B cell (primary cell): ENCODE results near the gene AQP6. TPM values are rescaled to one million over a fixed set of nuclear protein-coding genes. Genes with fewer than 3 reads are reported as not detected.

Experiments used
- ATAC-seq: fragments of 200-7000 bp; cut with Tn5 transposase; one replicate; pipeline ENCODE4 v1.10.0; 2021; ENCODE audit warnings: low read depth, mild to moderate bottlenecking, moderate number of reproducible peaks, moderate library complexity
- CTCF ChIA-PET: fragments of 350-600 bp; sonication (Branson Sonifier 250); formaldehyde crosslinking; loops from one replicate; lab custom pipeline; 2021; ENCODE audit warnings: antibody characterized with exemption, inconsistent platforms; lab: Charles Lee
- POLR2A ChIA-PET: fragments of 350-600 bp; sonication (Branson Sonifier 250); formaldehyde crosslinking; loops from one replicate; lab custom pipeline; 2021; ENCODE audit warnings: antibody characterized with exemption; lab: Charles Lee
- DNase-seq: peaks from one replicate; pipeline ENCODE4 v3.0.0; 2013
- H2AFZ ChIP-seq: 2 replicates; pipeline ENCODE4 v1.6.1; 2012; ENCODE audit warnings: mild to moderate bottlenecking, low read depth, low read length; ENCODE audit not compliant: insufficient read depth, poor library complexity, severe bottlenecking
- H3K27ac ChIP-seq, 2 donors: 1 replicate in 1 of 2; 2 replicates in 1 of 2; pipeline ENCODE4 v1.5.1; 2012 to 2013; ENCODE audit warnings: low read length in 2 of 2, mild to moderate bottlenecking in 2 of 2, moderate library complexity in 1 of 2
- H3K27me3 ChIP-seq, 4 experiments: fragments of 200-600 bp in 1 of 4; sonication (generic) in 1 of 4; replicated peaks in 1 of 4; 1 replicate in 2 of 4; 2 replicates in 2 of 4; pipeline versions ENCODE4 v1.6.1 to v1.7.0; 2013 to 2016; ENCODE audit warnings: low read length in 3 of 4, mild to moderate bottlenecking in 2 of 4, mixed read lengths in 1 of 4, moderate library complexity in 1 of 4; ENCODE audit not compliant: insufficient read depth in 4 of 4, control insufficient read depth in 3 of 4; ENCODE audit errors: control extremely low read depth in 1 of 4
- H3K36me3 ChIP-seq, 2 experiments: replicated peaks in 1 of 2; 1 replicate in 1 of 2; 2 replicates in 1 of 2; pipeline versions ENCODE4 v1.6.1 to v1.7.1; 2013; ENCODE audit warnings: low read length in 1 of 2; ENCODE audit not compliant: insufficient read depth in 2 of 2, control insufficient read depth in 1 of 2; ENCODE audit errors: control extremely low read depth in 1 of 2, extremely low read depth in 1 of 2
- H3K4me1 ChIP-seq, 2 donors: fragments of 200-600 bp in 1 of 2; sonication (generic) in 1 of 2; 1 replicate in 1 of 2; 2 replicates in 1 of 2; pipeline versions ENCODE4 v1.5.1 to v1.6.1; 2013 to 2017; ENCODE audit warnings: low read length in 2 of 2; ENCODE audit not compliant: control insufficient read depth in 2 of 2, insufficient read depth in 2 of 2
- H3K4me2 ChIP-seq: replicated peaks from 2 replicates; pipeline ENCODE3; 2012; ENCODE audit warnings: mild to moderate bottlenecking, low read depth, low read length; ENCODE audit not compliant: poor library complexity, severe bottlenecking
- H3K4me3 ChIP-seq, 5 experiments: fragments of 200-600 bp in 1 of 5; sonication (generic) in 1 of 5; 1 replicate in 3 of 5; 2 replicates in 2 of 5; pipeline versions ENCODE4 v1.5.1 to v1.7.0; 2011 to 2016; ENCODE audit warnings: low read length in 4 of 5, mild to moderate bottlenecking in 4 of 5, low read depth in 2 of 5, control low read depth in 1 of 5, moderate library complexity in 1 of 5; ENCODE audit not compliant: insufficient read depth in 1 of 5; ENCODE audit errors: control extremely low read depth in 1 of 5, extremely low read depth in 1 of 5
- H3K79me2 ChIP-seq: fragments of 200-600 bp; sonication (generic); one replicate; pipeline ENCODE4 v1.6.0; 2016; ENCODE audit warnings: low read length; ENCODE audit not compliant: control insufficient read depth, insufficient read depth
- H3K9ac ChIP-seq: fragments of 200-600 bp; sonication (generic); 2 replicates; pipeline ENCODE4 v1.6.1; 2017; ENCODE audit warnings: mild to moderate bottlenecking, low read length, moderate library complexity
- H3K9me3 ChIP-seq, 3 donors: one replicate each; pipeline versions ENCODE4 v1.6.1 to v1.7.1; 2013; ENCODE audit warnings: low read length in 2 of 3; ENCODE audit not compliant: control insufficient read depth in 2 of 3, insufficient read depth in 1 of 3; ENCODE audit errors: control extremely low read depth in 1 of 3
- H4K20me1 ChIP-seq: 2 replicates; pipeline ENCODE4 v1.6.0; 2012; ENCODE audit warnings: mild to moderate bottlenecking, low read length; ENCODE audit not compliant: insufficient read depth, control insufficient read depth, poor library complexity, severe bottlenecking
- H3K27ac Mint-ChIP-seq: one replicate; pipeline ENCODE4 v1.8.0; 2021; ENCODE audit warnings: mixed read lengths
- H3K27me3 Mint-ChIP-seq: one replicate; pipeline ENCODE4 v1.8.0; 2021; ENCODE audit warnings: mixed read lengths
- H3K4me1 Mint-ChIP-seq: one replicate; pipeline ENCODE4 v1.8.0; 2021; ENCODE audit warnings: mixed read lengths
- H3K4me3 Mint-ChIP-seq: one replicate; pipeline ENCODE4 v1.8.0; 2021; ENCODE audit warnings: mixed read lengths
- H3K9me3 Mint-ChIP-seq: one replicate; pipeline ENCODE4 v1.8.0; 2022; ENCODE audit warnings: mixed read lengths; ENCODE audit not compliant: insufficient read depth
- CTCF ChIP-seq: fragments of 200-600 bp; IDR thresholded peaks from one replicate; pipeline ENCODE4 v1.8.0; 2022; ENCODE audit warnings: antibody characterized with exemption, mild to moderate bottlenecking
- EZH2 ChIP-seq: IDR thresholded peaks from 2 replicates; pipeline ENCODE4 v1.6.1; 2012; ENCODE audit warnings: borderline replicate concordance, low read depth, mild to moderate bottlenecking, moderate library complexity, low read length; ENCODE audit not compliant: insufficient read depth, poor library complexity, severe bottlenecking
- WGBS: methylation state at CpG from one replicate; pipeline ENCODE4 v1.1.5; 2013; ENCODE audit warnings: missing lambda C conversion rate; ENCODE audit not compliant: insufficient coverage; 5-methylcytosine and 5-hydroxymethylcytosine counted together
- intact Hi-C: fragments of 100-400 bp; cut with micrococcal nuclease; formaldehyde crosslinking; loops from one replicate; pipeline ENCODE4 v1.10.0; 2022
- polyA plus RNA-seq: library from polyadenylated mRNA; depleted of rRNA; stranded (reverse); fragments of >200 nt; gene quantifications from 2 replicates; pipeline ENCODE4 v1.2.3, GENCODE V29; 2012
- total RNA-seq, 2 donors: library from RNA; stranded (reverse); fragments of 120-200 nt in 1 of 2; gene quantifications; 1 replicate in 1 of 2; 2 replicates in 1 of 2; pipeline versions ENCODE4 v1.2.3 to v1.2.4, GENCODE V29; 2013 to 2022

AQP6 gene
- total and polyA plus RNA-seq, 2 donors (not counting 1 experiment from before 2014, with no cell fraction given), result not detected

DNA sequence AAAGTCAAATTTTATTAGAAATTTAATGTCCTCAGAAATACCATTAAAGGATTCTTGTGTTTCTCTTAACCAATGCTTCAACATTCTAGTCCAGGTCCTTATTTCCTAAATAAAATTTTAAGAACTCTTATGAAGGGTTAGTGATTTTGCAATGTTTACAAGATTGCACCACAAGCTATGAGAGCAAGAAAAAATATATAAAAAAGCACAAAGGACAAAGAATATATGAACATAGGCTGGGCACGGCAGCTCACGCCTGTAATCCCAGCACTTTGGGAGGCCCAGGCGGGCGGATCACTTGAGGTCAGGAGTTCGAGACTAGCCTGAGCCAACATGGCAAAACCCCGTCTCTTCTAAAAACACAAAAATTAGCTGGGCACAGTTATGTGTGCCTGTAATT is 44.9 kb downstream of the AQP6 start:
- Mint-ChIP-seq H3K27me3 (no peaks in the 10 kb centered on the region), H3K4me1 (peaks cover 2% of the 10 kb centered on the region), H3K9me3 (no peaks in the 10 kb centered on the region), H3K4me3 (no peak overlapping the region), H3K27ac (no peak overlapping the region)
- Histone ChIP-seq H3K4me2 (no peak overlapping the region), H3K36me3 (no peaks in the 10 kb centered on the region), H4K20me1 (no peaks in the 10 kb centered on the region), H3K9me3 (no peaks in the 10 kb centered on the region), H3K4me3 (no peak overlapping the region), H3K9ac (no peak overlapping the region), H3K27ac (no peak overlapping the region), H2AFZ (no peak overlapping the region), H3K79me2 (peaks cover 59% of the 10 kb centered on the region), H3K27me3 (no peaks in the 10 kb centered on the region), H3K4me1 (no peaks in the 10 kb centered on the region)
- no peak for ATAC-seq
- POLR2A ChIA-PET, result no interaction called here
- intact Hi-C loops, result no loop called here
- WGBS, result 80% methylated on average over 1 of the region's 6 CpGs
- TF ChIP-seq EZH2 (no peak), CTCF (no peak)
- CTCF ChIA-PET, result interaction anchor here (2.3 kb wide), 1 partner anchor 8 kb away, joined by 5 read pairs; no protein-coding TSS in a partner anchor
- no peak for DNase-seq

DNA sequence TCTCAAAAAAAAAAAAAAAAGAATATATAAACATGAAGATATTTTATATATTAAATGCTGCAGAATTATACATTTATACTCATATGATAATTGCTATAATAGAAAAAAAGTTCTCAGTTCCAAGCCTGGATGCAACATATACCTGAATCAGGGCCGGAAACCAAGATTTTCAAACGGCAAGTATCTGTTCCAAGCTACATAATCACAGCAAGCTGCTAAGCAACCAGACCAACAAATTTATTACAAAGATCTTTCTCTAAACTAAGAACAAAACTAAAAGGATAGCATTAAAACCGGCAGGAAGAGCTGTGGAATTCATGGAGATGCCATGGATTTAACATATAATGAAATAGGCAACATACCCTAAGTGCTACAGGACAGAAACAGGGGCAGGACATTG is 45.4 kb downstream of the AQP6 start:
- peaks cover 2% of the 10 kb centered on the region for H3K4me1 Mint-ChIP-seq
- 100% methylated on average over 2 of the region's 3 CpGs for WGBS
- TF ChIP-seq EZH2 (no peak), CTCF (no peak)
- H4K20me1 ChIP-seq, result no peaks in the 10 kb centered on the region
- no peak for DNase-seq
- H3K9ac ChIP-seq, result no peak overlapping the region
- H3K4me1 ChIP-seq, result no peaks in the 10 kb centered on the region
- H3K4me3 ChIP-seq, result no peak overlapping the region
- no peak overlapping the region for H3K27ac Mint-ChIP-seq
- H3K9me3 Mint-ChIP-seq, result no peaks in the 10 kb centered on the region
- H3K27me3 Mint-ChIP-seq, result no peaks in the 10 kb centered on the region
- no peak for ATAC-seq
- H3K27me3 ChIP-seq, result no peaks in the 10 kb centered on the region
- peaks cover 64% of the 10 kb centered on the region for H3K79me2 ChIP-seq
- H2AFZ ChIP-seq, result no peak overlapping the region
- H3K4me3 Mint-ChIP-seq, result no peak overlapping the region
- ChIA-PET POLR2A (no interaction called here), CTCF (interaction anchor here (0.6 to 2.3 kb wide), 4 partner anchors 9 to 1661 kb away, joined by 3 to 5 read pairs (median 4); no protein-coding TSS in a partner anchor)
- H3K9me3 ChIP-seq, result no peaks in the 10 kb centered on the region
- no peak overlapping the region for H3K4me2 ChIP-seq
- H3K27ac ChIP-seq, result no peak overlapping the region
- intact Hi-C loops, result no loop called here
- H3K36me3 ChIP-seq, result no peaks in the 10 kb centered on the region
